ENCODE results near the gene BACE2.
A peak's percentile ranks its signal among the peaks of the same experiment; 100 is the strongest.

Gene BACE2

GRCh38 chr21:41211060-41211805, 43.3 kb downstream of the BACE2 start:
- Mint-ChIP-seq H3K9me3 (no peaks in the 10 kb centered on the region), H3K4me1 (no peaks in the 10 kb centered on the region), H3K36me3 (no peaks in the 10 kb centered on the region), H3K27me3 (peaks cover 19% of the 10 kb centered on the region), H3K4me3 (no peak overlapping the region), H3K27ac (no peak overlapping the region)

GRCh38 chr21:41213021-41213420, 45.1 kb downstream of the BACE2 start:
- no peaks in the 10 kb centered on the region for H3K9me3 Mint-ChIP-seq
- H3K4me3 Mint-ChIP-seq: no peak overlapping the region
- no peaks in the 10 kb centered on the region for H3K36me3 Mint-ChIP-seq
- H3K27ac Mint-ChIP-seq: no peak overlapping the region
- H3K27me3 Mint-ChIP-seq: peaks cover 23% of the 10 kb centered on the region
- no peaks in the 10 kb centered on the region for H3K4me1 Mint-ChIP-seq

- no peaks in the 10 kb centered on the region for H3K4me1 Mint-ChIP-seq
- H3K27me3 Mint-ChIP-seq: peaks cover 22% of the 10 kb centered on the region
- H3K36me3 Mint-ChIP-seq: no peaks in the 10 kb centered on the region
- H3K9me3 Mint-ChIP-seq: no peaks in the 10 kb centered on the region
- H3K27ac Mint-ChIP-seq: no peak overlapping the region
- no peak overlapping the region for H3K4me3 Mint-ChIP-seq
These were observed 48.0 kb downstream of the BACE2 start for GRCh38 chr21:41215856-41216408.

- H3K4me3 Mint-ChIP-seq: no peak overlapping the region
- no peaks in the 10 kb centered on the region for H3K36me3 Mint-ChIP-seq
- no peaks in the 10 kb centered on the region for H3K9me3 Mint-ChIP-seq
- H3K27ac Mint-ChIP-seq: no peak overlapping the region
- H3K27me3 Mint-ChIP-seq: peaks cover 22% of the 10 kb centered on the region
- H3K4me1 Mint-ChIP-seq: no peaks in the 10 kb centered on the region
These were observed 48.5 kb downstream of the BACE2 start for GRCh38 chr21:41216486-41216885.

- H3K27me3 Mint-ChIP-seq: peaks cover 22% of the 10 kb centered on the region
- H3K4me3 Mint-ChIP-seq: no peak overlapping the region
- no peaks in the 10 kb centered on the region for H3K4me1 Mint-ChIP-seq
- no peaks in the 10 kb centered on the region for H3K9me3 Mint-ChIP-seq
- H3K36me3 Mint-ChIP-seq: no peaks in the 10 kb centered on the region
- H3K27ac Mint-ChIP-seq: peak overlapping the region; percentile 1
These were observed 49.9 kb downstream of the BACE2 start for GRCh38 chr21:41217671-41218385.

- H3K4me3 Mint-ChIP-seq: no peak overlapping the region
- H3K4me1 Mint-ChIP-seq: no peaks in the 10 kb centered on the region
- H3K9me3 Mint-ChIP-seq: no peaks in the 10 kb centered on the region
These were observed 51.7 kb downstream of the BACE2 start for GRCh38 chr21:41219498-41220207.

GRCh38 chr21:41220208-41220733, 52.3 kb downstream of the BACE2 start:
- peaks cover 9% of the 10 kb centered on the region for H3K27me3 Mint-ChIP-seq
- no peaks in the 10 kb centered on the region for H3K36me3 Mint-ChIP-seq
- H3K9me3 Mint-ChIP-seq: no peaks in the 10 kb centered on the region
- no peaks in the 10 kb centered on the region for H3K4me1 Mint-ChIP-seq
- H3K27ac Mint-ChIP-seq: no peak overlapping the region
- H3K4me3 Mint-ChIP-seq: no peak overlapping the region

More at GRCh38 chr21:41219498-41220207, 51.7 kb downstream of the BACE2 start:
- H3K36me3 Mint-ChIP-seq: no peaks in the 10 kb centered on the region
- peaks cover 13% of the 10 kb centered on the region for H3K27me3 Mint-ChIP-seq
- no peak overlapping the region for H3K27ac Mint-ChIP-seq

- no peaks in the 10 kb centered on the region for H3K4me1 Mint-ChIP-seq
- no peaks in the 10 kb centered on the region for H3K9me3 Mint-ChIP-seq
- no peaks in the 10 kb centered on the region for H3K36me3 Mint-ChIP-seq
- H3K27me3 Mint-ChIP-seq: peaks cover 3% of the 10 kb centered on the region
- no peak overlapping the region for H3K27ac Mint-ChIP-seq
- H3K4me3 Mint-ChIP-seq: no peak overlapping the region
These were observed 54.5 kb downstream of the BACE2 start for GRCh38 chr21:41222247-41223068.

GRCh38 chr21:41226853-41227252, 58.9 kb downstream of the BACE2 start:
- Mint-ChIP-seq H3K4me1 (no peaks in the 10 kb centered on the region), H3K36me3 (no peaks in the 10 kb centered on the region), H3K9me3 (no peaks in the 10 kb centered on the region), H3K27me3 (peaks cover 3% of the 10 kb centered on the region), H3K27ac (no peak overlapping the region), H3K4me3 (no peak overlapping the region)

GRCh38 chr21:41227357-41228005, 59.5 kb downstream of the BACE2 start:
- no peaks in the 10 kb centered on the region for H3K4me1 Mint-ChIP-seq
- H3K9me3 Mint-ChIP-seq: no peaks in the 10 kb centered on the region
- no peaks in the 10 kb centered on the region for H3K36me3 Mint-ChIP-seq
- H3K27ac Mint-ChIP-seq: peak overlapping the region; percentile 48
- no peak overlapping the region for H3K4me3 Mint-ChIP-seq
- H3K27me3 Mint-ChIP-seq: peaks cover 3% of the 10 kb centered on the region

- H3K27me3 Mint-ChIP-seq: peaks cover 5% of the 10 kb centered on the region
- H3K36me3 Mint-ChIP-seq: no peaks in the 10 kb centered on the region
- H3K27ac Mint-ChIP-seq: no peak overlapping the region
- H3K4me1 Mint-ChIP-seq: no peaks in the 10 kb centered on the region
- no peak overlapping the region for H3K4me3 Mint-ChIP-seq
- H3K9me3 Mint-ChIP-seq: no peaks in the 10 kb centered on the region
These were observed 60.0 kb downstream of the BACE2 start for GRCh38 chr21:41228006-41228370.

- Mint-ChIP-seq H3K9me3 (no peaks in the 10 kb centered on the region), H3K36me3 (no peaks in the 10 kb centered on the region), H3K27ac (no peak overlapping the region), H3K4me3 (no peak overlapping the region), H3K4me1 (no peaks in the 10 kb centered on the region), H3K27me3 (peaks cover 6% of the 10 kb centered on the region)
These were observed 60.5 kb downstream of the BACE2 start for GRCh38 chr21:41228492-41228891.

- no peaks in the 10 kb centered on the region for H3K4me1 Mint-ChIP-seq
- no peak overlapping the region for H3K27ac Mint-ChIP-seq
- H3K36me3 Mint-ChIP-seq: no peaks in the 10 kb centered on the region
- no peak overlapping the region for H3K4me3 Mint-ChIP-seq
- peaks cover 6% of the 10 kb centered on the region for H3K27me3 Mint-ChIP-seq
- H3K9me3 Mint-ChIP-seq: no peaks in the 10 kb centered on the region
These were observed 61.0 kb downstream of the BACE2 start for GRCh38 chr21:41228958-41229357.

GRCh38 chr21:41229509-41230248, 61.7 kb downstream of the BACE2 start:
- no peak overlapping the region for H3K4me3 Mint-ChIP-seq
- H3K27me3 Mint-ChIP-seq: peaks cover 9% of the 10 kb centered on the region
- no peaks in the 10 kb centered on the region for H3K9me3 Mint-ChIP-seq
- no peaks in the 10 kb centered on the region for H3K36me3 Mint-ChIP-seq
- H3K27ac Mint-ChIP-seq: no peak overlapping the region
- H3K4me1 Mint-ChIP-seq: no peaks in the 10 kb centered on the region

Measured in activated naive CD4-positive, alpha-beta T cell treated with anti-CD3 and anti-CD28 coated beads, Interleukin-2, amount 50 U/mL, for 24 hours (primary cell).